NCI-H748 treated with DMSO at 0.1 percent for 48 hours (cell line): ENCODE results near the gene TMEM9.
"Not testable (repeated sequence)": the region's sequence is repeated elsewhere in the genome, so short reads cannot be mapped to it uniquely, and the experiment has no call there.

Experiments used
- DNase-seq: peaks from one replicate; lab custom pipeline; 2025; lab: John Stamatoyannopoulos, UW

TMEM9 gene

GRCh38 chr1:201172999-201173610 is 18.8 kb upstream of the TMEM9 start:
- DNase-seq: no peak

- DNase-seq: no peak
These were observed 18.1 kb upstream of the TMEM9 start for GRCh38 chr1:201172326-201172725.

- DNase-seq: no peak
These were observed 17.1 kb upstream of the TMEM9 start for GRCh38 chr1:201171063-201172036.

- DNase-seq: peak; percentile 75
These were observed 16.3 kb upstream of the TMEM9 start for GRCh38 chr1:201170533-201171062.

GRCh38 chr1:201169971-201170532 is 15.8 kb upstream of the TMEM9 start:
- no peak for DNase-seq

GRCh38 chr1:201169203-201169602 is 14.9 kb upstream of the TMEM9 start:
- DNase-seq: no peak

- DNase-seq: peak; percentile 47
These were observed 13.0 kb upstream of the TMEM9 start for GRCh38 chr1:201167041-201167991.

GRCh38 chr1:201164645-201165044 is 10.4 kb upstream of the TMEM9 start:
- no peak for DNase-seq

GRCh38 chr1:201163707-201164106 is 9.4 kb upstream of the TMEM9 start:
- no peak for DNase-seq

GRCh38 chr1:201163036-201163435 is 8.8 kb upstream of the TMEM9 start:
- not testable (repeated sequence) for DNase-seq

- no peak for DNase-seq
These were observed 3.7 kb upstream of the TMEM9 start for GRCh38 chr1:201157949-201158348.

- no peak for DNase-seq
These were observed 2.5 kb upstream of the TMEM9 start for GRCh38 chr1:201156819-201157218.

- DNase-seq: no peak
These were observed 2.1 kb upstream of the TMEM9 start for GRCh38 chr1:201156346-201156745.

GRCh38 chr1:201155354-201155753 is 1.1 kb upstream of the TMEM9 start:
- no peak for DNase-seq

GRCh38 chr1:201153474-201154388 is 543 bp downstream of the TMEM9 start:
- no peak for DNase-seq

- DNase-seq: peak; percentile 10
These were observed 4.9 kb downstream of the TMEM9 start for GRCh38 chr1:201149400-201149799.

- no peak for DNase-seq
These were observed 6.8 kb downstream of the TMEM9 start for GRCh38 chr1:201147396-201148015.

GRCh38 chr1:201146626-201147390 is 7.5 kb downstream of the TMEM9 start:
- DNase-seq: no peak

- DNase-seq: no peak
These were observed 8.5 kb downstream of the TMEM9 start for GRCh38 chr1:201145816-201146215.
